HG03196 (cell line): ENCODE results near the gene KRTAP13-1.

ENCODE experiments used
- ATAC-seq: cut with Tn5 transposase; IDR thresholded peaks from one replicate; pipeline ENCODE4 v1.9.1; 2021; ENCODE audit not compliant: unreplicated experiment

KRTAP13-1 gene, protein sequence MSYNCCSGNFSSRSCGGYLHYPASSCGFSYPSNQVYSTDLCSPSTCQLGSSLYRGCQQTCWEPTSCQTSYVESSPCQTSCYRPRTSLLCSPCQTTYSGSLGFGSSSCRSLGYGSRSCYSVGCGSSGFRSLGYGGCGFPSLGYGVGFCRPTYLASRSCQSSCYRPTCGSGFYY

DNA sequence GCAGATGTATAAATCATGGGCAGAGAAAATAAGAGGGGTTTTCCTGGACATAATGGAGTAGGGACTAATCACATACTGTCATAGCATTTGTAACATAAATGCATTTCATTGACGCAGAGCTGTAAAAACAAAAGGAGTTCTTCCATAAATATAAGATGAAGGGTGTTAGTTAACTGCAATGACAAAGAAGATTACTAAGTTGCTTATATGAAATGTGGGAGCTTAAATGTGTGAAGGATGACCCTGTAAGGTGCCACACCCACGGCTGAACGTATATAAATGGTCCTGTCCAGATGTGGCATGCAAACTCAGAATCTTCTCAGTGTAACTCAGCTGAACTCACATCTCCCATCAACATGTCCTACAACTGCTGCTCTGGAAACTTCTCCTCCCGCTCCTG, at the start of gene KRTAP13-1:
Gene KRTAP13-1, plus strand, starts transcription at position 301 of the 400 bp plus-strand sequence. Its CDS starts 56 bp downstream, at position 357.
- no peak for ATAC-seq

DNA sequence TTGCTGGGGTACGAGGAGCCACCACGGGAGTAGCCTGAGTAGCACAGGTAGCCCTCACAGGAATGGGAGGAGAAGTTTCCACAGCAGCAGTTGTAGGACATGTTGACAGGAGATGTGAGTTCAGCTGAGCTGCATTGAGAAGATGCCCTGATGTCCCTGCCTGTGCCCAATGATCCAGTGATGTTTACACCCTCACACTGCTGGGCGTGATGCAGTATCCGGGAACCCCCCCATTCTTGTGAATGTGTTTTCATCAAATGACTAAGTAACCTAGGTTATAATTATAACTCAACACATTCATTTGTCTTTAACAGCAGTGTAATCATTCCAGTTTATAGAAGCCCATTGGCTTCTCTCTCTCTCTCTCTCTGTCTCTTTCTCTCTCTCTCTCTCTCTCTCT, 47.3 kb upstream of the KRTAP13-1 start, which contains the start of gene KRTAP23-1:
Gene KRTAP23-1, minus strand, starts transcription at position 101 of the 400 bp plus-strand sequence. Its CDS starts 0 bp downstream, at position 101.
- no peak for ATAC-seq

DNA sequence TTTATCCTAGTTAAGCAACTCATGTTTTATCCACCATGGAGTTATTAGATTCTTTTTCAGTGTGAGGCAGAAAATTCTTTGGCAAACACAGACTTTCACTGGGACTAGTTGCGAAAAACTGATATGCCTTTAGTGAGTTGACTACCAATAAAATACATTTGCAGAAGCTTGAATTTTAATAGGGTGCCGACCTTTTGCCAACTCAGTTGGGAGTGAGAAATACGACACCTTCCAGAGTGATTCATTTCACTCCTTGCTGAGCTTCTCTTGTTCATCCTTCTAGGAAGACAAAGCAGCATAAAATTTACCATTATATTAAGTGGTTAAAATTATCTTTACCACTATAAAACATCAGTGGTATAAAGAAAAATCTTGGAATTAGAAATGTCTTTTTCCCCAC, 46.3 kb upstream of the KRTAP13-1 start:
- no peak for ATAC-seq

DNA sequence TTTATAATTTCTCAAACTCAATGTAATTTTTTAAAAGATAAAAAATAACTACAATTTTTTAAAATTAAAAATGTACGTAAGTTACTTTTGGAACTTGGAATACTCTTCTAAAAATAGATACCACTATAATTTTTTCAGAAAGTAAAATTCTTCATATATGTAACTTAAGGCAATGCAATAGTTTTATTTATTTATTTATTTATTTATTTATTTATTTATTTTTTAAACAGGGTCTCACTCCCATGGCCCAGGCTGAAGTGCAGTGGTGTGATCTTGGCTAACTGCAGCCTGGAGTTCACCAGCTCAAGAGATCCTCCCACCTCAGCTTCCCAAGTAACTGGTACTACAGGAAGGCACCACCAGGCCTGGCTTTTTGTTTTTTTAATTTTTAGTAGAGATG, 44.3 kb upstream of the KRTAP13-1 start:
- ATAC-seq, result no peak

DNA sequence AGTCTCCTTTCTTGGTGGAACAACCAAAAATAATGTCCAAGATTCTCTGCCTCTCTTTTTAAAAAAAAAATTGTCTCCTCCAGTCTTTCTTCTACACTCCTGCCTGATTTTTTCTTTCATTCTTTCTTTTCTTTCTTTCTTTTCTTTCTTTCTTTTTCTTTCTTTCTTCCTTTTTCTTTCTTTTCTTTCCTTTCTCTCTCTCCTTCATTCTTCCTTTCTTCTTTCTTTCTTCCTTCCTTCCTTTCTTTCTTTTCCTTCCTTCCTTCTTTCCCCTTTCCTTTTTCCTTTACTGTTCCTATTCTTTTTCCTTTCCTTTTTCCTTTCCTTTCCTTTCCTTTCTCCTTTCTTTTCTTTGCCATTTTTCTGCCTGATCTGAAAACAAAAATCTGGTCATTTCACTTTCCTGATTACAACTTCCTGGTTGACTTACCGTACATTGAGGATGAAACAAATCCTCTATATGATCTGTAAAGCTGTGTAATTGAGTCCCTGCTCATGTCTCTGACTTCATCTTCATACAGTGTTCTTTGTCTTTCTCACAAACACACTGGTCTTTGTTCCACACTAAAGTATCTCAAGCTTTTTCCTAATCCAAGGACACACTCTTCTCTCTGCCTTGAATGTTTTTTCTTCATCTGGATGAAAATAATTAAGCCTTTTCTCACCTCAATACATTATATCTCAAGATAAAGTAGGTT, 41.4 kb upstream of the KRTAP13-1 start:
- ATAC-seq, result no peak

DNA sequence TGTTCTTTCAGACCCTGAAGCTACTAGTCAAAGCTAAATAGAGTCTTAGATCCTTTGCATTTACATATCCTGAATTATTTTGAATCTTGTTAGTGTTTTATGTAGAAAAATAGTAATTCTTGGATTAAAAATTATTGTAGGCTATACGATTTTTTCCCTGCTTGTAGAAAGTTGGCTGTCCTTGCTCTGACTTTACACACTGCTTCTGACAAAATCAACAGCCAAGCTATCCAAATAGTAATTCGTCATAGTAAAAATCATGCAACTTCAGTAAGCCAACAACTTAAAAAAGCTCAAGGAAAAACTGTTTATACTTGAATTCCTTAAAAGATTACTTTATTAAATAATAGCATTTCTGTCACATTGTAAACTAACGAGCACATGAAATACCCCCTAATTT, 39.9 kb upstream of the KRTAP13-1 start:
- ATAC-seq, result no peak

DNA sequence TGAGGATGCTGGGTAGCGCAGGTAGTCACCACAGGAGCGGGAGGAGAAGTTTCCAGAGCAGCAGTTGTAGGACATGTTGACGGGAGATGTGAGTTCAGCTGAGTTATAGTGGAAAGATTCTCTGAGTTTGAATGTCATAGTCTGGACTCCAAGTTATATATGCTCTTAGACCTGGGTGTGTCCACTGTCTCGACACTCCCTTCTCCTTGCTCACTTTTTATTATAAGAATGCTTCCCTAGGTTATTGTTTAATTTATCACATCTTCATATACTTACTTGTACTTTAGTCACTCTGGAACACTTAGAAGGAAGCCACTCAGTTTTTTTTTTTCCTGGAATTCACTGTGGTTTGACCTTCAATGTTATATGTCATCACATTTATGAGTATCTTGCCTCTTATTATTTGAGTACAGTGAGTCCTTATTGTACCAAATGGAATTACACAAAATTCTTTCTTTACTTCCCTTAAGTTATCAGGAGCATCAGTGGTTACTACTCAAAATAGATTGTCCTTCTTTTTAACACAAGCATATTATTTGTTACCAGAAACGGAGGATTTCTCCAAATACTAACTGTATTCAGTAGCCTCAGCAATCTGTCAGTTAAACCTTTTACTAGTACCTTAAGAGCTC, 23.6 kb upstream of the KRTAP13-1 start, which contains the start of gene KRTAP13-2:
Gene KRTAP13-2, minus strand, starts transcription at position 133 of the 632 bp plus-strand sequence. Its CDS starts 58 bp downstream, at position 75.
- no peak for ATAC-seq

DNA sequence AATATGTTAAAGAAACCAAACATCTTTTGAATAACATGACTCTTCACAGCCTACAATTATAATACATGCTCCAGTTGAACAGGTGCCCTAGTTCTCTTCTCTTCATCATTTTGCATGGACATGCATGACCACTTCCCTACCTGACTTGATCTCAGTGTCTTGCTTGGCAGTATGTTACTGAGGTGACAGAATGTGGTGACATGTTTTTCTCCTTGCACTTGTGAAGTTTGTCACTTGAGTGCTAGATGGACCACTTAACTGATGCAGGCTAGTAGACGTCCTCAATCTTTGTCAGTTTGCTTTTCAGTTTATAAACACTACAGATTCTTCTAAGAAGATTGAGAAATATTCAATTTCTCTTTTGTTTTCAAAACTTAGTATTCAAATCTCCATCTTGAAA, 13.6 kb upstream of the KRTAP13-1 start:
- ATAC-seq, result no peak

DNA sequence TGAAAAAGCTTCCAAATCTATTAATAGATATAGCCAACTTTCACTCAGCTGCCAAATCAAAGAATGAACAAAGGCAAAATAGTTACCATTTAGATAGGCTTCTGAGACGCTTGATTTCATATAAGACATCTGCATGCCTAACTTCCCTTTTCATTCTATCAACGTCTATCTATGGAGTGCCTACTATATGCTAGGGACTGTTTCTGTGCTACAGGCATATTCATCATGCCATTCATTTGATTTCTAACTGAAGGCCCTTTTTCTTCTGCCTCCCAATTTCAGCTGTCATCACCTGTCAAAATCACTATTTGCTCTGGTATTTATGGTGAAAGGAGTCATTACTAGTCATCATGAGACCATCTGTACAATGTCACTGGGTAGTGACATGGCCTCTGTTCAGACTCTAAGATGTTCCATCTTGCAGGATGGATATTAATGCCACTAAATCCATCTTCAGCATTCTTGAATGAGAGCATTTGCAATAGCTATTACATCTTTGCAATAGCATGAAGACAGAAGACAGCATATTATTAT, 4.3 kb upstream of the KRTAP13-1 start:
- ATAC-seq, result no peak

DNA sequence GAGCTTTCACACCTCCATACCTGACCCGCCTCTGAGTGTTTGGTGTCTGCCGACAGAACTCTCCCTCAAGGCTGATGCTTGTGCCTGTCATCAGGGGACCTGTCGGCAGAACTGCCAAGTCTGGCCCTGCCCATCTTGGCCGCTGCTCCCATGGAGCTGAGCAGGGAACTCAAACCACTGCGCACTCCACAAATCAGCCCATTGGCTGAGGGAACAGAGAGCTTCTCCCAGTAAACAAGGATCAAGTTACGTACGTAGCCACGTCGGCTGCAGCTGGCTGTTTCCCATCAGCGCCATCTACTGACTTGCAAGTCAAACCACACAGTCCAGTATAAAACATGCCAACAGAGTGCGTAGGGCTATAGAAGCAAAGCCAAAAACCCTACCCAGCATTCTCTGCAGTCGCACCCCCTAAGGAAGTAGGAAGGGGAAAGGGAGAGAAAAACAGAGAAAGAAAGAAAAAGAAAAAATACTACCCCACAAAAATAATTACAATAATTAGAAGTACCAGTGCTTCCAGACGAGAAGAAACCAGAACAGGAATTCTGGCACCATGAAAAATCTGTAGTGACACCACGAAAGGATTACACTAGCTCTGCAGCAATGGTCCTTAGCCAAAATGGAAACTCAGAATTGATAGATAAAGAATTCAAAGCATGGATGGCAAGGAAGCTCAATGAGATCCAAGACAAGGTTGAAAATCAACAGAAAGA, 13.1 kb downstream of the KRTAP13-1 start:
- ATAC-seq, result no peak

DNA sequence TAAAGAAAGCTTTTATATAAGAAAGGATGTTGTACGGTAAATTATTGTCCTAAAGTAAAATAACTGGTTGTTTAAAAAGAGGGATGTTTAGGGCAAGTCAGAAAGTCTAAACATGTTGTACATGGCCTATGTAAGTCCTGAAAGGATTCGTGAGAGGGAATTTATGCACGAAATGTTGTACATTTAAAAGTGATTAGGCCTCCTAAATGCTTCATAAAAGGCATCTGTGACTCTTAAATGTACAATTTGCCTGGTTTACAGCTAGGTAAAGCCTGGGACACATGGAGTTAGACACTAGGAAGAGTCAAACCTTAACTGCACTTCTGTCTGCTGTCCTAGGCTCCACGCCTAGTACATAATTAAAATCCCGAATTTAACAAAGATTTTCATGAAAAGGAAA, 20.2 kb downstream of the KRTAP13-1 start:
- no peak for ATAC-seq

DNA sequence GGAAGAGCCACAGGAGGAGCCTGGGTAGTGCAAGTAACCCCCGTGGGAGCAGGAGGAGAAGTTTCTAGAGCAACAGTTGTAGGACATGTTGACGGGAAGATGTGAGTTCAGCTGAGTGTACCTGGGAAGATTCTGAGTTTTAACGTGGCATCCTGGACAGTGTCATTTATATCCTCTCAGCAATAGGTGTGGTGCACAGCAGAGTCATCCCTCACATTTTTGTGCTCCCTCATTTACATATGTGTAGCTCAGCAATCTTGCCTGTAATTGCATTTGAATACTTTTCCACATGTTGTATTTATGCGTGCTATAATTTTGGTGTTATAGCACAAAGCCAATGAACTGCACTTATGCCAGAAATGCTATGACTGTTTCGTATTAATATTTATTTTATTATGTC, 30.0 kb downstream of the KRTAP13-1 start, which contains the start of gene KRTAP13-3:
Gene KRTAP13-3, minus strand, starts transcription at position 101 of the 400 bp plus-strand sequence. Its CDS starts 14 bp downstream, at position 87.
- no peak for ATAC-seq

DNA sequence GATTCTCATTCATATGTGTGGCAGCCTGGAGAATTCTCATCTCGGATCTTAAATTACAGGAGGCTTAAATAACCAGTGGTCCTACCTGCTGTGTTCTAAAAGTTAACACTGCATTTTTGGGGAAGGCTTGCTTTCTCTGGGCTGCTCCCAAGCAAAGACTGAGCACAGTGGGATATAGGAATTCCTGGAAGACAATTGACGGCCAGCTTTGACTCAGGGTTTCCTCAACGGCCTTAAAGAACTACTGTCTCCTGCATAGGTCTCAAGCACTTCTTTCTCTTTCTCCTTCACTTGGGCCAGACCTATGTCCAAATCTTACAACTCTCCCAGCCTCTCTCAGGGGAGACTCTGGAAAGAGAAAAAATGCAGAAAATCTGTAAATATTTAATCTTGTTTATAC, 30.9 kb downstream of the KRTAP13-1 start:
- ATAC-seq, result no peak

DNA sequence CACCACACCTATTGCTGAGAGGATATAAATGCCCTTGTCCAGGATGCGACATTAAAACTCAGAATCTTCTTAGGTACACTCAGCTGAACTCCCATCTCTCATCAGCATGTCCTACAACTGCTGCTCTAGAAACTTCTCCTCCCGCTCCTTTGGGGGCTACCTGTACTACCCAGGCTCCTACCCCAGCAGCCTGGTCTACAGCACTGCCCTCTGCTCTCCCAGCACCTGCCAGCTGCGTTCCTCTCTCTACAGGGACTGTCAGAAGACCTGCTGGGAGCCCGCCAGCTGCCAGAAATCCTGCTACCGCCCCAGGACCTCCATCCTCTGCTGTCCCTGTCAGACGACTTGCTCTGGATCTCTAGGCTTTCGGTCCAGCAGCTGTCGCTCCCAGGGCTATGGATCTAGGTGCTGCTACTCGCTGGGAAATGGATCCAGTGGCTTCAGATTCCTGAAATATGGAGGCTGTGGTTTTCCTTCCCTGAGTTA, 34.4 kb downstream of the KRTAP13-1 start, which contains the start of gene KRTAP13-4:
Gene KRTAP13-4, plus strand, starts transcription at position 51 of the 486 bp plus-strand sequence. Its CDS starts 56 bp downstream, at position 107.
- no peak for ATAC-seq

DNA sequence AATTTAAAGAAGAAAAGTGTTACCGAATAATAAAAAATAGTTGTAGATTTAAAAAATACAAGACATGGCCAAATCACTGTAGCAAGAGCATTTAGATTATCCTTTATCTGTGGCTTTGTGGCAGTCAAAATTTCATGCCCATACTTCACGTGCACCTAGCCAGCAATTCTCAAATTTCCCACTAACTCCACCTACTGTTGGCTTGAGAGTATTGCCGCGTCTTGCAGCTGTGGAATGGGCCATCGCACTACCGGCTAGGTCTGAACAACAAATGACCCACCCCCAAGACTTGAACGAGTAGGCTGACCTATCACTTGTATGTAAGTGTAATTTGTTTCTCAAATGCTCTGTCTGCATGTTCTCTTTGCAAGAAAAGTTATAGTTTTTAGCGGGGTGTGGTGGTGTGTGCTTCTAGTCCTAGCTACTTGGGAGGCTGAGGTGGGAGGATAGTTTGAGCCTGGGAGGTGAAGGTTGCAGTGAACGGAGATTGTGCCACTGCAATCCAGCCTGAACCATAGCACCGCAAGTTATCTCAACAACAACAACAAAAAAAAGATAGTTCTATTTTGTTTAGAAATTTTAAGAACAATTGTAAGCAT, 38.3 kb downstream of the KRTAP13-1 start:
- ATAC-seq, result no peak

DNA sequence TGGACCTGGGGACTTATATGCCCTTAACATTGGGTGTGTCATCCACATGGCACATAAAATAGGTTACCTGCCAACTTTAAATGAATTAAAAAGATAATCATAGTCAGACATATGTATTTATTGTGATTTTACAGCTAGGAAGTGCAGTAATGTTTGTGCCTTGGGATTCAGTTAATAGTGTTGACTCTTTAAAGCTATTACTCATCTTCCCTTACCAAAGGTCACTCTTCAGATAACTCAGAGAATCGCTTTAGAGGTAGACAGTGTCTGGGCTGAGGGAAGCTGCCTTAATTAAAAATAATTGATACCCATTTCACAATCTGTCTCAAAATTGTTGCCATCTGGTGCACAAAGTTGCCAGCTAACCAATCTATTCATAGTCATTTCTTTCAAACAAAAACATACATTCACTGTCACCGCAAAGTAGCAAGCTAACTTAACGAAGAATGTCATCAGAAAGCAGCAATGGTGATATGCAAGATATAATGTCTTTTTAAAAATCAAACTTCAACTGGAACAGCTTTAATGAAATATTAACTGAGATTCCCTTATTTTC, 41.3 kb downstream of the KRTAP13-1 start:
- no peak for ATAC-seq

DNA sequence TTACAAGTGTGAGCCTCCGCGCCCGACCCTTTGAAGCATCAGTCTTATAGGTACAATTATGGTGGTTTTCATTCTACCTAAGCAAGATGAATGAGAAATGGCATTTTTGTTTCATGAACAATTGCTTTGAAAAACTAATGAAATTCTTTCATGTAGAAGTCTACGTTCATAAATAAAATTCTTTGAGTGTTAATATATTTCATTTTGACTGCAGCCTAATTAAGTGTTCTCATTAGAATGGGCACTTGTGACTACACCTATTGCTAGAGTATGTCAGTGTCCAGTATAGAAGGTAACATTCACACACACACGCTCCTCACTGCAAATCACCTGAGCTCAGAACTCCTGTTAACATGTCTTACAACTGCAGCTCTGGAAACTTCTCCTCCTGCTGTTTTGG, 44.1 kb downstream of the KRTAP13-1 start, which contains the start of gene KRTAP15-1:
Gene KRTAP15-1, plus strand, starts transcription at position 301 of the 400 bp plus-strand sequence. Its CDS starts 53 bp downstream, at position 354.
- ATAC-seq, result no peak

DNA sequence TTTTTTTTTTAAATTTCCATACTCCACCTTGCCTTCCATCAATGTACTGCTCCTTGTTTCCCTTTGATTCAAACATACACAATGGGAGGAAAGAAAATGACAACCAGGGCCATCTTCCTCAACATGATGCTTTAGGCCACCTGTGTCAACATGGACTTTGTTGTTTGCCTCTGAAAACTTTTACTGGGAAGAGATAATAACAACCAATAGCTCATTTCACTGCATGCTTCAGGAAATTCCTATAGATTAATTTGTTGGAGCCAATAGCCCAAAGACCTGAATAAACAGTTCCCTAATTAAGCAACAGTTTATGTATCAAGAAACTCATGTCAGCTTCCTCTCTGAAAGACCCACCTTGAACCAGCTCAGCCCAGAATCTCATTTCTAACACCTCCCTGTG, 47.4 kb downstream of the KRTAP13-1 start:
- no peak for ATAC-seq

DNA sequence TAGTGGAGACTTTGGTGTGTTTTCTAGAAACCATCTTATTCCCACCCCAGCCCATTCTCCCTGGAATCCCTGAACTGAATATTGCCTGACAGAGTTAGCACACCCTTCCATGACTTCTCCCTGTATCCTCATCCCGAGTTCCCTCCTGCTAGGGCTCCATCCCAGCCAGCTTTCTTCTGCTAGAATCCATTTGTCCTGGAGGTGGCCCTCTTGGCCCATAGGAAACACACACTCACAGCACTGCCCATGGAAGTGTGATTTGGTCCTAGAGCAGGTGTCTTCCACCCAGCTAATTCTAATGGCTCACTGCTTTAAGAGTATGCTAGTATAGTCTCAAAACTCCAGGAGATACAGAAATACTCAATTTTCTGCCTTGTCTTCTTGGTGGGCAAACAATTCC, 48.4 kb downstream of the KRTAP13-1 start:
- no peak for ATAC-seq
